AG09309 (cell line): ENCODE data around the gene CASKIN1.

ENCODE experiments used
- DNase-seq: peaks from one replicate; pipeline ENCODE4 v3.0.0-alpha.2; 2010; ENCODE audit warnings: low read depth
- H3K4me3 ChIP-seq: 2 replicates; pipeline ENCODE4 v1.5.1; 2011; ENCODE audit warnings: mild to moderate bottlenecking, low read depth, low read length, moderate library complexity; ENCODE audit not compliant: control insufficient read depth
- TF ChIP-seq, protein P1 (sequence below): IDR thresholded peaks from 2 replicates; pipeline ENCODE4 v1.5.1; 2011; ENCODE audit warnings: mild to moderate bottlenecking, low read depth, low read length, inconsistent platforms; ENCODE audit not compliant: insufficient read depth, control insufficient read depth; ENCODE audit errors: missing control alignments

The CASKIN1 gene

GRCh38 chr16:2165861-2166260, 30.5 kb downstream of the CASKIN1 start:
- no peak overlapping the region for H3K4me3 ChIP-seq
- no peak for DNase-seq
- TF ChIP-seq, protein P1, sequence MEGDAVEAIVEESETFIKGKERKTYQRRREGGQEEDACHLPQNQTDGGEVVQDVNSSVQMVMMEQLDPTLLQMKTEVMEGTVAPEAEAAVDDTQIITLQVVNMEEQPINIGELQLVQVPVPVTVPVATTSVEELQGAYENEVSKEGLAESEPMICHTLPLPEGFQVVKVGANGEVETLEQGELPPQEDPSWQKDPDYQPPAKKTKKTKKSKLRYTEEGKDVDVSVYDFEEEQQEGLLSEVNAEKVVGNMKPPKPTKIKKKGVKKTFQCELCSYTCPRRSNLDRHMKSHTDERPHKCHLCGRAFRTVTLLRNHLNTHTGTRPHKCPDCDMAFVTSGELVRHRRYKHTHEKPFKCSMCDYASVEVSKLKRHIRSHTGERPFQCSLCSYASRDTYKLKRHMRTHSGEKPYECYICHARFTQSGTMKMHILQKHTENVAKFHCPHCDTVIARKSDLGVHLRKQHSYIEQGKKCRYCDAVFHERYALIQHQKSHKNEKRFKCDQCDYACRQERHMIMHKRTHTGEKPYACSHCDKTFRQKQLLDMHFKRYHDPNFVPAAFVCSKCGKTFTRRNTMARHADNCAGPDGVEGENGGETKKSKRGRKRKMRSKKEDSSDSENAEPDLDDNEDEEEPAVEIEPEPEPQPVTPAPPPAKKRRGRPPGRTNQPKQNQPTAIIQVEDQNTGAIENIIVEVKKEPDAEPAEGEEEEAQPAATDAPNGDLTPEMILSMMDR, result no peak

- no peak for DNase-seq
- H3K4me3 ChIP-seq, result no peak overlapping the region
- TF ChIP-seq, protein P1, result no peak
These were observed 33.1 kb downstream of the CASKIN1 start for GRCh38 chr16:2163211-2163881.

- TF ChIP-seq, protein P1, result no peak
- no peak overlapping the region for H3K4me3 ChIP-seq
- DNase-seq, result no peak
These were observed 33.7 kb downstream of the CASKIN1 start for GRCh38 chr16:2162676-2163118.

- no peak overlapping the region for H3K4me3 ChIP-seq
- TF ChIP-seq, protein P1, result no peak
- DNase-seq, result no peak
These were observed 34.5 kb downstream of the CASKIN1 start for GRCh38 chr16:2161911-2162310.

- no peak for DNase-seq
- TF ChIP-seq, protein P1, result no peak
- no peak overlapping the region for H3K4me3 ChIP-seq
These were observed 35.4 kb downstream of the CASKIN1 start for GRCh38 chr16:2160915-2161551.

DNA sequence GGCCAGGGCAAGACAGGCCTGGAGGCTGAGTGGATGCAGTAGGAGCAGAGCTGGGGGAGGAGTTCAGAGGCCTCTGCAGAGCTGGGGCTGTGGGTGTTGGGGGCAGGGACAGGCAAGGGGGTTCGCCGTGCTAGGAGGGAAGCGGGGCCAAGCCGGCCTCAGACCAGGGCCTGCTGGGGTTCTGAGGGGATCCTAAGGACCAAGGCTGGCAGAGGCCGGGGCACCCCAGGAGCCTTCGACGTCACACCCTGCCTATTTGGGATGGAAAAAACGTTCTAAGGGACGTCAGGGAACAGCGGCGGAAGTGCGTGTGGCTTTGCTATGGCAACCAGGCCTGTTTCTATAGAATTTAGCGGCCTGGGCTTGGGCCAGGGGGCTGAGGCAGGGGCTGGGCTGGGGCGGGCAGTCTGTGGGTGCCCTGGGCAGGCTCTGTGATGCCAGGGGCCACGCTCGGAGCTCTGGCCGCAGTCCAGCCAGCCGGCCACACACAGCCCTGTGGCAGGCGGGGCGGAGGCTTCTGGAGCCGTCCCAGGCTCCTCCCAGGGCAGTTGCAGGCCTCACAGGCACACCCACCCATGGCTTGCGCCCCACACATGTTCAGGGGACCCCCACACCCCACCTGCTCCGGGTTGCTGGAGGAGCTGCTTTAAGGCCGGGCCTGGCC, 37.1 kb downstream of the CASKIN1 start:
- TF ChIP-seq, protein P1, result no peak
- no peak overlapping the region for H3K4me3 ChIP-seq
- DNase-seq, result no peak
